ENCODE measurements around the gene ADARB1.
A peak's percentile ranks its signal among the peaks of the same experiment; 100 is the strongest.

The ADARB1 gene

GRCh38 chr21:45097827-45098387 lies 23.5 kb downstream of the ADARB1 start:
- DNase-seq = no peak
- no peak overlapping the region for H4K91ac ChIP-seq (ENCODE audit: low read length)
- no peak overlapping the region for H2AFZ ChIP-seq (ENCODE audit: low read depth, low read length)
- H3K27me3 ChIP-seq (ENCODE audit: control insufficient read depth in 1 of 2, insufficient read depth in 1 of 2, low read length in 2 of 2) = no peaks in the 10 kb centered on the region
- H3K9ac ChIP-seq (ENCODE audit: low read length) = no peak overlapping the region
- peaks cover 8% of the 10 kb centered on the region for H3K4me1 ChIP-seq (ENCODE audit: control insufficient read depth, insufficient read depth, low read depth, low read length)
- 89% methylated on average over 12 of the region's 12 CpGs for WGBS
- H3K4ac ChIP-seq (ENCODE audit: low read depth in 1 of 2, low read length in 2 of 2) = no peak overlapping the region
- no peak overlapping the region for H3K27ac ChIP-seq (ENCODE audit: low read length, poor library complexity, severe bottlenecking)
- H3K9me3 ChIP-seq (ENCODE audit: control insufficient read depth, low read length) = no peaks in the 10 kb centered on the region
- H3K18ac ChIP-seq (ENCODE audit: low read depth in 1 of 2, low read length in 2 of 2) = no peak overlapping the region
- no peak overlapping the region for H2BK15ac ChIP-seq (ENCODE audit: low read depth, poor library complexity, severe bottlenecking)
- H2BK12ac ChIP-seq (ENCODE audit: low read length in 2 of 2) = no peak overlapping the region
- H3K36me3 ChIP-seq (ENCODE audit: control insufficient read depth in 1 of 2, insufficient read depth in 2 of 2, low read depth in 1 of 2, low read length in 2 of 2) = peaks cover 0 to 6% of the 10 kb centered on the region in 2 experiments
- no peak overlapping the region for H4K8ac ChIP-seq (ENCODE audit: low read length)
- no peak overlapping the region for H3K4me2 ChIP-seq (ENCODE audit: low read length, poor library complexity, severe bottlenecking)
- no peak overlapping the region for H2AK5ac ChIP-seq (ENCODE audit: low read length, severe bottlenecking)
- H3K4me3 ChIP-seq (ENCODE audit: insufficient read depth in 1 of 2, low read depth in 1 of 2, low read length in 2 of 2) = no peak overlapping the region
- no peak overlapping the region for H3K14ac ChIP-seq (ENCODE audit: low read length in 2 of 2)
- H3K23ac ChIP-seq (ENCODE audit: low read length in 2 of 2) = no peak overlapping the region
- no peak overlapping the region for H2BK120ac ChIP-seq (ENCODE audit: low read depth, low read length)
- no peak overlapping the region for H2BK5ac ChIP-seq (ENCODE audit: low read depth, low read length, poor library complexity, severe bottlenecking)
- H3K79me1 ChIP-seq (replicated peaks; ENCODE audit: low read length, poor library complexity, severe bottlenecking) = peaks cover 31% of the 10 kb centered on the region

DNA sequence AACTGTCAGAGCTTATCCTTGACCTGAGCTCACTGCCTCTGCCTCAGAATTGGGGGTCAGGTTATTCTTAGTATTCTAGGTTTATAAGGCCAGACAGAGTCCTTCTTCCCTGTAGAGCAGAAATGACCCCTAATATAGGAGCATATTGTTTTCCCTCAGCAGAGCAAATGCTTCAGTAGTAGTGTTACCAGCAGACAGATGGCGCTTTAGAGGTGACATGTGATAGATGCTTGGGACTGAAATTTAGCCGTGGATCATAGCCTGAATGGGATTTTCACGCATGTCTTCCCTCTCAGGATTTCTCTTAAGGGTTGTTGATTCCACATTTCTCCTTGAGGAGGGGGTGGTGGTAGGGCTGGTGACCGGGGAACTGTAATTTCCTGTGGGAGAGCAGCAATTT lies 24.5 kb downstream of the ADARB1 start:
- DNase-seq = peak; percentile 33
- Histone ChIP-seq H3K27me3 (ENCODE audit: control insufficient read depth in 1 of 2, insufficient read depth in 1 of 2, low read length in 2 of 2) (no peaks in the 10 kb centered on the region), H3K23ac (ENCODE audit: low read length in 2 of 2) (no peak overlapping the region), H2AK5ac (ENCODE audit: low read length, severe bottlenecking) (no peak overlapping the region), H4K8ac (ENCODE audit: low read length) (no peak overlapping the region), H2BK120ac (ENCODE audit: low read depth, low read length) (no peak overlapping the region), H3K27ac (ENCODE audit: low read length, poor library complexity, severe bottlenecking) (no peak overlapping the region), H3K36me3 (ENCODE audit: control insufficient read depth in 1 of 2, insufficient read depth in 2 of 2, low read depth in 1 of 2, low read length in 2 of 2) (peaks cover 0 to 6% of the 10 kb centered on the region in 2 experiments), H3K4me2 (ENCODE audit: low read length, poor library complexity, severe bottlenecking) (no peak overlapping the region), H2AFZ (ENCODE audit: low read depth, low read length) (no peak overlapping the region), H3K9ac (ENCODE audit: low read length) (no peak overlapping the region), H3K18ac (ENCODE audit: low read depth in 1 of 2, low read length in 2 of 2) (no peak overlapping the region), H3K4me3 (ENCODE audit: insufficient read depth in 1 of 2, low read depth in 1 of 2, low read length in 2 of 2) (no peak overlapping the region), H3K4ac (ENCODE audit: low read depth in 1 of 2, low read length in 2 of 2) (no peak overlapping the region), H2BK5ac (ENCODE audit: low read depth, low read length, poor library complexity, severe bottlenecking) (no peak overlapping the region), H4K91ac (ENCODE audit: low read length) (no peak overlapping the region), H2BK12ac (ENCODE audit: low read length in 2 of 2) (no peak overlapping the region), H3K79me1 (replicated peaks; ENCODE audit: low read length, poor library complexity, severe bottlenecking) (peaks cover 28% of the 10 kb centered on the region), H3K4me1 (ENCODE audit: control insufficient read depth, insufficient read depth, low read depth, low read length) (peaks cover 9% of the 10 kb centered on the region), H2BK15ac (ENCODE audit: low read depth, poor library complexity, severe bottlenecking) (no peak overlapping the region), H3K14ac (ENCODE audit: low read length in 2 of 2) (no peak overlapping the region), H3K9me3 (ENCODE audit: control insufficient read depth, low read length) (no peaks in the 10 kb centered on the region)
- WGBS = 80% methylated on average over 3 of the region's 4 CpGs

DNA sequence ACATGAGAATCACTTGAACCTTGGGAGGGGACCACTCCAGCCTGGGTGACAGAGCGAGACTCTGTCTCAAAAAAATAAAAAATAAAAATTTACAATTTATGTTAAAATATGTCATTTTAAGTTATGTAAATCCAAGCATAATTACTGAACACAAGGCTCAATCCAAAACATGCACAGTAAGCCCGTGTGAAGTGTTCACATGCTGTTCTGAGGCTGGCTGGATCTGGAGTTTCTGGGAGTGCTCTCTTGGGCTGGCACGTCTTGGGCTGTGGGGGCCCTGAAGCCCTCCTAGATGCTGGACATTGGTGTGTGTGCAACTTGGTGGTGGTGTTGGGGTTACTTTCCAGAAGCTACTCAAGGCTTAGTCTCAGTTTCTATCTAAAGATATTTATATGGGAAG lies 25.2 kb downstream of the ADARB1 start:
- Histone ChIP-seq H2AFZ (ENCODE audit: low read depth, low read length) (no peak overlapping the region), H3K23ac (ENCODE audit: low read length in 2 of 2) (no peak overlapping the region), H3K4me3 (ENCODE audit: insufficient read depth in 1 of 2, low read depth in 1 of 2, low read length in 2 of 2) (no peak overlapping the region), H3K9ac (ENCODE audit: low read length) (no peak overlapping the region), H3K4me1 (ENCODE audit: control insufficient read depth, insufficient read depth, low read depth, low read length) (peaks cover 16% of the 10 kb centered on the region), H4K8ac (ENCODE audit: low read length) (no peak overlapping the region), H3K4me2 (ENCODE audit: low read length, poor library complexity, severe bottlenecking) (no peak overlapping the region), H3K14ac (ENCODE audit: low read length in 2 of 2) (no peak overlapping the region), H3K9me3 (ENCODE audit: control insufficient read depth, low read length) (no peaks in the 10 kb centered on the region), H3K36me3 (ENCODE audit: control insufficient read depth in 1 of 2, insufficient read depth in 2 of 2, low read depth in 1 of 2, low read length in 2 of 2) (peaks cover 0 to 6% of the 10 kb centered on the region in 2 experiments), H2BK5ac (ENCODE audit: low read depth, low read length, poor library complexity, severe bottlenecking) (no peak overlapping the region), H3K18ac (ENCODE audit: low read depth in 1 of 2, low read length in 2 of 2) (no peak overlapping the region), H2BK15ac (ENCODE audit: low read depth, poor library complexity, severe bottlenecking) (no peak overlapping the region), H3K27ac (ENCODE audit: low read length, poor library complexity, severe bottlenecking) (no peak overlapping the region), H2BK120ac (ENCODE audit: low read depth, low read length) (no peak overlapping the region), H2BK12ac (ENCODE audit: low read length in 2 of 2) (no peak overlapping the region), H4K91ac (ENCODE audit: low read length) (no peak overlapping the region), H3K27me3 (ENCODE audit: control insufficient read depth in 1 of 2, insufficient read depth in 1 of 2, low read length in 2 of 2) (no peaks in the 10 kb centered on the region), H3K79me1 (replicated peaks; ENCODE audit: low read length, poor library complexity, severe bottlenecking) (peaks cover 31% of the 10 kb centered on the region), H2AK5ac (ENCODE audit: low read length, severe bottlenecking) (no peak overlapping the region), H3K4ac (ENCODE audit: low read depth in 1 of 2, low read length in 2 of 2) (no peak overlapping the region)
- WGBS = 93% methylated on average over 2 of the region's 3 CpGs
- DNase-seq = no peak

GRCh38 chr21:45100866-45101265 lies 26.5 kb downstream of the ADARB1 start:
- 99% methylated on average over 40 of the region's 40 CpGs for WGBS
- H3K27me3 ChIP-seq (ENCODE audit: control insufficient read depth in 1 of 2, insufficient read depth in 1 of 2, low read length in 2 of 2) = no peaks in the 10 kb centered on the region
- H3K4ac ChIP-seq (ENCODE audit: low read depth in 1 of 2, low read length in 2 of 2) = no peak overlapping the region
- peak overlapping the region; percentile 49 for H2BK15ac ChIP-seq (ENCODE audit: low read depth, poor library complexity, severe bottlenecking)
- H3K23ac ChIP-seq (ENCODE audit: low read length in 2 of 2) = no peak overlapping the region
- H3K14ac ChIP-seq (ENCODE audit: low read length in 2 of 2) = no peak overlapping the region
- DNase-seq = no peak
- no peak overlapping the region for H2BK120ac ChIP-seq (ENCODE audit: low read depth, low read length)
- H3K9ac ChIP-seq (ENCODE audit: low read length) = no peak overlapping the region
- H4K8ac ChIP-seq (ENCODE audit: low read length) = no peak overlapping the region
- no peak overlapping the region for H2AK5ac ChIP-seq (ENCODE audit: low read length, severe bottlenecking)
- H3K4me3 ChIP-seq (ENCODE audit: insufficient read depth in 1 of 2, low read depth in 1 of 2, low read length in 2 of 2) = no peak overlapping the region
- H3K9me3 ChIP-seq (ENCODE audit: control insufficient read depth, low read length) = no peaks in the 10 kb centered on the region
- H3K18ac ChIP-seq (ENCODE audit: low read depth in 1 of 2, low read length in 2 of 2) = no peak overlapping the region
- H2AFZ ChIP-seq (ENCODE audit: low read depth, low read length) = no peak overlapping the region
- H4K91ac ChIP-seq (ENCODE audit: low read length) = peak overlapping the region; percentile 67
- peaks cover 0 to 6% of the 10 kb centered on the region in 2 experiments for H3K36me3 ChIP-seq (ENCODE audit: control insufficient read depth in 1 of 2, insufficient read depth in 2 of 2, low read depth in 1 of 2, low read length in 2 of 2)
- H3K4me2 ChIP-seq (ENCODE audit: low read length, poor library complexity, severe bottlenecking) = no peak overlapping the region
- H3K27ac ChIP-seq (ENCODE audit: low read length, poor library complexity, severe bottlenecking) = no peak overlapping the region
- peaks cover 23% of the 10 kb centered on the region for H3K79me1 ChIP-seq (replicated peaks; ENCODE audit: low read length, poor library complexity, severe bottlenecking)
- H3K4me1 ChIP-seq (ENCODE audit: control insufficient read depth, insufficient read depth, low read depth, low read length) = peaks cover 17% of the 10 kb centered on the region
- no peak overlapping the region for H2BK5ac ChIP-seq (ENCODE audit: low read depth, low read length, poor library complexity, severe bottlenecking)
- peak overlapping the region in 1 of 2 experiments; percentile 29 for H2BK12ac ChIP-seq (ENCODE audit: low read length in 2 of 2)
